HG02610 (cell line): ENCODE results near the gene ZNF385B.
"Not testable (repeated sequence)": the region's sequence is repeated elsewhere in the genome, so short reads cannot be mapped to it uniquely, and the experiment has no call there.

Experiments
- ATAC-seq: cut with Tn5 transposase; IDR thresholded peaks from one replicate; pipeline ENCODE4 v1.9.1; 2021; ENCODE audit warnings: mild to moderate bottlenecking, moderate library complexity; ENCODE audit not compliant: unreplicated experiment

The ZNF385B gene

DNA sequence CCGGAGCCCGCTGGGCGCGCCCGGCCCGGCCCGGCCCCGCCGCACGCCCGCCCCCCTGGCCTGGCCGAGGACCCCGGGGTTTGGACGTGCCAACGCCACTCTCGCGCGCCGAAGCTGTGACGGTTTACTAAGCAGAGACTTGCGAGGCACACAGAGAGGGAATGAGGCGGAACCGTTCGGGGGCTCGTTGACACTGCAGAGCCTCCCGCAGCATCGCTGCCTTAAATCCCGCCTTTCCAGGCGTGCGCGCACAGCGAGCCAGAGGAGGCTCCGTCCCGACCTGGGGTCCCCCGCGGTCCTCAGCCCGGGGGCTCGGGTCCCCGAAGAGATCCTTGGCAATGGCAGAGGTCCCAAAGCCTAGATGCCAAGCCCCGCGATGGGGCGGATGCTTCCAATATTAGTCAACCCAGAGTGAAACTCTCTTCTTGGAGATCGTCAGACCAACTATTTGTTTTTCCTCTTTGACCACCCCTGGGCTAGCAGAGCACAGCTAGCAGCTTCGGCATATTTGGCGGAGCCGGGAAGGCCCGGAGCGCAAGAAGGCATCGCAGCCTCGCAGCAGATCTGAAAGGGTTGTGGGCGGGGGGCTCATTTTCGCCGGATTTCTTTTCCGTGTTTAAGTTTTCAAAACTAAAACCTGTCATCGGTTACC is at the start of gene ZNF385B:
Gene ZNF385B (minus strand): TSS at position 197 of the 652 bp plus-strand sequence.
- ATAC-seq = no peak

DNA sequence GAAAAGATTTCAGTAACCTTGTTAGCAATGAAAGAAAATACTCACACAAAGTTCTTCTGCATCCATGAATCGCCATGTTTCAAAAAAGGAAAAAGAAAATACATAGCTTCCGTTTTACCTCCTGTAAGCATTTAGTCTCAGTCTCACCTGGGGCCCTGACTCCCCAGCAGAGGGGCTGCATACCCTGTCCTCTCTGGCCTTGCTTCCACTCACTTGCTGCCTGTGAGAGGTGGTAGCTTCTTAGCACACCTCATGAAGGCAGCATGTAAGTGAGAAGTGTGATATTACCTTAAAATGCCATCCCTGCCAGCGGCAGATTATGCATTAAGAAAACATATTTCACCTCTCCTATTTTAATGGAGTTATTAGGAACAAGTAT is 49.3 kb upstream of the ZNF385B start:
- no peak for ATAC-seq

DNA sequence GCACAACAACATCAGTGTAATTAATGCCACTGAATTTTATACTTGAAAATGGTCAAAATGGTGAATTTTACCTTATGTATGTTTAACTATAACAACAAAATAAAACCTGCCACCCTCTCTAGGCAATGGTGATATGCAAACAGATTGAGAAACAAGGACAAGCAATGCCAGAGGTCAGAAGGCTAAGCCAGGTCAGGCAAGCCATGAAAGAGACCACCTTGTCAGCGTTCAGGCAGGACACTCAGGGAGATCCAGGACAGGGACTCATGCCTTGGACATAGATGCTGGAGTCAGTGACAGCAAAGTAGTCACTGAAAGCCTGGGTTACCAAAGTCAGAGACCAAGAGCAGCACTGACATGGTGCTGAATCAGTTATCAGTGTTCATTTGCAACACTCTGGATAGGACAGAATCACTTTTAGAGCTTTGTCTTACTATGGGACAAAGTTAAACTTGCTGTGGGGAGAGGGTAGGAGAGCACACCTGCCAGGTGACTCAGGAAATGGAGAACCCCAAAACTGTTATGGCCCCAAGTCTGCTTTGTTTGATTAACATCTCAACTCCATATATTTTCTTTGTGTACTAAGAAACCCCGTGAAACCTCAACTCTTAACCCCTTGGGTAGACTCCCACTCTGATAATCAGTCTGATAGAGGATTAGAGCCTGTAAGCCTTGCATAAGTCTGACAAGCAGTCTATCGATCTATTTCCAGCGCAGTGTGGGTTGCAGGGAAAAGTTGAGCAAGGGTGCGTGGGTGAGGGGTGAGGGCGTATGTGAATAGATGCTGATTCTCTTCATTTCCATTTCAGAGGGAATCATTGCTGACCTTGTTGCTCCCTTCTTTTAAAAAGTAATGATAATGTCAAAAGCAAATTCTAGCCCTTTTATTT is 48.7 kb upstream of the ZNF385B start:
- ATAC-seq = no peak

DNA sequence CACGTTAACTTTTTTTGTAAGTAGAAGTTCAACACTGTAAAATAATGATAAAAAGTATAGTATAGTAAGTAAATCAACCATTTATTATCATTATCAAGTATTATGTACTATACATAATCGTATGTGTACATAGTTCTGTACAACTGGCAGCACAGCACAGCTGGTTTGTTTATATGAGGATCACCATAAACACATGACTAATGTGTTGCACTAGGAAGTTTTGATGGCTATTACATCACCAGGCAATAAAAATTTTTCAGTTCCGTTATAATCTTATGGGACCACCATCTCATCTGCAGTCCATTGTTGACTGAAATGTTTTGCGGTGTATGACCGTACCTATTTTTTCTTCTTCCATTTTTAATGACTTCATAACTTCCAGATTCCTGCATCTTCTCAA is 39.2 kb upstream of the ZNF385B start:
- ATAC-seq = no peak

DNA sequence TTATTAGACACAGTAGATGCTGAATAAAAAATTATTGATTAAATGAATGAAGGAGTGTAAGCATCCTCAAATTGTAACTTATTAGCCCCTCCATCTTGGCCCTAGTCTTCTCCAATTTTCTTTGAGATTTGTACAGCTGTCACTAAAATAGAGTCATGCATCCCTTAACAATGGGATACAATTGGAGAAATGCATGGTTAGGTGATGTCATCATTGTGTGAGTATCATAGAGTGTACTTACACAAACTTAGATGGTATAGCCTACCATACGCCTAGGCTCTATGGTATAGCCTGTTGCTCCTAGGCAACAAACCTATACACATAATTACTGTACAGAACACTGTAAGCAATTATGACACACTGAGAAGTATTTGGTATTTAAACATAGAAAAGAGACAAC is 38.3 kb upstream of the ZNF385B start:
- no peak for ATAC-seq

DNA sequence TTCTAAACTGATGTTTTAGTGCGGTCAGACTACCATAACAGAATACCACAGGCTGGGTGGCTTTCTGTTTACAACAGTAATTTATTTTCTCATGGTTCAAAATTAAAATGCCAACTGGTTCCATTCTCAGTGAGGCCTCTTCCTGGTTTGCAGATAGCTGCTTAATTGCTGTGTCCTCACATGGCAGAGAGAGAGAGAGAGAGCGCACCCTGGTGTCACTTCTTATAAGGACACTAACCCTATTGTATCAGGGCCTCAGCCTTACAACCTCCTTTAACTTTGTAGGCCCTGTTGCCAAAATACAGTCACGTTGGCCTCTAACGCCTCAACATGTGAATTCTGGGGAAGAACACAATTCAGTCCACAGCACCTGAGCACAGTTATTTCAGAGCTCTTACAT is 37.5 kb upstream of the ZNF385B start:
- peak; percentile 75 for ATAC-seq

DNA sequence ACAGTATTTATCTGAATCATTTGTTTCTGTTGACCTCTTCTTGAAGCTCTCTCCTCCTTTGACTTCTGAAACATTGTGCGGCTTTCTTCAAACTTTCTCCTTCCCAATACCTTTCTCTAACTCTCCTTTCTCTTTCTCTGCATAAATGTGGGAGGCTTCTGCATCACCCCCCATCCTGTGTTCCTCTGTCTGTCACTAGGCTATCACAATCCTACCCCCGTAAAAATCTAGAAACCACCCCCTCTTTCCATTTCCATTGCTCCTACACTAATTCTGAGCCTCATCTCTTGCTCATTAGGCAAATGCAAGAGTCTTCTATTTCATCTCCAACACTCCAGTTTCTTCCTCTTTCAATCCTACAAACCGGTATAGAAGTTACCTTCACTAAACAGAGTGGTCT is 32.2 kb upstream of the ZNF385B start:
- ATAC-seq = no peak

DNA sequence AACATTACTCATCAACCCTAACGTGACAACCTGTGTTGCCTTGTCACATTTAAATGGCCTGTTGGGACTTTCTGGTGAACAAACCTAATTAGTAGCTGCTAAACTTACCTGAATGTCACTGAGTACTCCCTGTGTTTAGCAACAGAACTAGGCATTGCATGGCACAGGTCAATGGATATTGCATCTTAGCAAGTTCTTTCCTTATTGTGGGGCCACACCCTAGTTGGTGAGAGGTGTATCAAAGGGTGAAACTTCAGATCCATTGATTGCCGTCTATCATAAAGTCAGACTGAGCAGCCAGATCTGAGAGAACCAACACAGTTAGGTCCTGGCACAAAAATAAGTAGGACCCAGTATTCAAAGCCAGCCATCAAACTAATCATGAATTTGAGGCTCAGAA is 29.8 kb upstream of the ZNF385B start:
- no peak for ATAC-seq

DNA sequence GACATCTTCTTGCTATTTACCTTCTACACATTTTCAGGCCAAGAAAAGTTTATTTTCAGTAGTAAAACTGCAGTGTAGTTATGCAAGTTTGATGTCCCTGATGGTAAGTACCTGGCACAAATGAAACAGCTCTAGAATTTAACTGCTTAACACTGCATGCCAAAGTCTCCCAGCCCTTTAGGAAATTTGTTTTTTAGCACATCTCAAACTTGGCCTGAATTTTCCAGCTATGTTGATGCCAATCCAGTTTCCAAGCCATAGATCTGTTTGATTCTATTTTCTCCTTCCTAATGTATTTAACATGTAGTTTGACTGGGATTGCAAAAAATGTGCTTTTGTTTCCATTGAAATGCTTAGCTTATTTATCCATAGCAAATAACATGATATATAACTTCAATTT is 29.3 kb upstream of the ZNF385B start:
- ATAC-seq = no peak

DNA sequence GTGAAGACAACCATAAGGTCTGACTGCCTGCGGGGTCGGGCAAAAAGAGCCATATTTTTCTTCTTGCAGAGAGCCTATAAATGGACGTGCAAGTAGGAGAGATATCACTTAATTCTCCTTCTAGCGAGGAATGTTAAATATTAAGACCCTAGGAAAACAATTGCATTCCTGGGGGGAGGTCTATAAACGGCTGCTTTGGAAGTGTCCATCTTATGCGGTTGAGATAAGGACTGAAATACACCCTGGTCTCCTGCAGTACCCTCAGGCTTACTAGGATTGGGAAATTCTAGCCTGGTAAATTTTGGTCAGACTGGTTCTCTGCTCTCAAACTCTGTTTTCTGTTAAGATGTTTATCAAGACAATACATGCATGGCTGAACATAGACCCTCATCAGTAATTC is 27.2 kb upstream of the ZNF385B start:
- ATAC-seq = not testable (repeated sequence)

DNA sequence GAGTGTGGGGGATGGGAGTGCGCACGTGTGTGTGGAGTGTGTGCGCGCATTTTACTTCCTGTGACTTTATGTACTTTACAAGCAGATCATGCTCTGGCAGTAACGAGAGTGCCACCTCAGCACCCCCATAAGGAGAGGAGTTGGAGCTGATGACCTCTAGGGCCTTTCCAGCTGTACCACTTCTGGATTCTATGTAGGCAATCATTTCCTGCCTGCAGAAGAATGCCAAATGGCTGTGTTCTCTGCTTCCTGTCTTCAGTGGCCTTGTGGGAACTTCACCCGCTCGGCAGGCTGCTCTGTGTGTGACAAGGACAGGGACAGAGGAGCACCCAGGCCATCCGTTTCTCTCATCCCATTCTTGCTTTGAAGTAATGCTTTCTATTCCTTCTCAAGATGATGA is 22.8 kb upstream of the ZNF385B start:
- no peak for ATAC-seq

DNA sequence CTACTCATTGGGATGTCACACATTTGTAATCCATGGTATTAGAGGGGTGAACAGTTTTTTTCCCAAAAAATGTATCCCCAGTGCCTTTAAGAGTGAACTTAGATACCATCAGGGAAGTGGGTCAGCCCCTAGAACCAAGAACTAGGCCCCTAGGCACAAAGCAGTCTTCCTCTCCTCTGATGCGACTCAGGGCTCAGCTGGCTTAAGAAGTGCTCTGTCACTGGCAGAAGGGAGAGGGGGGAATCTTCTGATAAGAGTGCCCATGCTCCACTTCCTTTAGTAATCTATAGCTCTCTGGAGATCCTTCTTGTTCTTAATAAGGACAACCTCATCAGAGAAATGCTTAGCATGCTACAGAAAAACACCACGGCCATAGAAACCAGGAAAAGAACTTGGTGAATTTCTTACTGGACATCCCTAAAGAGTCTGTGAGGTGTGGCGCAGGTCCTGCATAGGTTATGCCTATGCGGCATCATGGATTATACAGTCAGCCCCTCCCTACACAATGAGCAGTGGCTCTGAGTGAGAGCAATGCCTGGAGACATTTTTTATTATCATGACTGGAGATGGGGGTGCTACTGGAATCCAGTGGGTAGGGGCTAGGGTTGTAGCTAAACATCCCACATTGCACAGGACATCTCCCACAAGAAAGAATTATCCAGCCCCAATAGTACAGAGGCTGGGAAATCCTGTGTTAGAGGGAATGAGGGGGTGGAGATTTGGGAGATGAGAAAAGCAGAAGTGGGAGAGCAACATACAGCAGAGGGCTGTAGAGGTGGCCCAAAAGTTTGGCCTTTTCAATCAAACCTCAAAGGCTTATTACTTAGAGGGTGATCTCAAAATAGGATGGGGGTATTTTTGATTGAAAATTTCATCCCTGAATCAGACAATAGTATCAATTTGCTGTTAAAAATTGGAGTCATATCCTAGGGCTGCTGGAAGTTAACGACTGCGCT is 21.7 kb upstream of the ZNF385B start:
- ATAC-seq = no peak

DNA sequence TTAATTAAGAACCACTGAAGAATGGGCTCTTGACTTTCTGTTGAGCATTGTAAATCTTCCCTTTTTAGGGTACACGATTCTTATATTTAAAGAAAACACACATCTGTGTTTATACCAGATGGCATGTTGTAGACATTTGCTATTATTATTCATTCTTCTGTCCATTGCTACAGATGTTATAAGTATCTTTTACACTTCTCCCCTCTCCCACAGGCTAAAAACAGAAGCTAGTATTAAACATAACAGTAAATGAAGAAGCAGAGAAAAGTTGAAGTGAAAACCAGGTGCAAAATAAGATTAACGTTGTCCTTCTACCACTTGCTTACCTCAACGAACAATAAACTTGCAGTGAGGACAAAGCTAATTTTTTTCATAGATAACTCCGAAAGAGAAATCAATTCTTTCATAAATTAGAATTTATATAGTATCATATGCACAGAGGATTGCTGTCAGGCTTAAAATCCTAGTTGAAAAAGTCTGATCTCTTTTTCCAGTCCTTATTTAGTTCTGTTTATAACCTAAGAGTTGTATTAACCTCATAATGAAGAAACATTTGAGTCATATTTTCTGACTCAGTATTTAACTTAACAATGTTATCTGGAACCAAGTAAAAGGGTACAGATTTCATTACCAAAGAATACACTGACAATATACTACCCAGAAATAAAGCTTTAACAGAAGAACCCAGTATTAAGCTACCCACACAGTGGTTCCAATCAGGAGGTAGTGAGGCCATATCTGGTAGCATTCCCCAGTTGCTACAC is 16.4 kb upstream of the ZNF385B start:
- ATAC-seq = no peak

DNA sequence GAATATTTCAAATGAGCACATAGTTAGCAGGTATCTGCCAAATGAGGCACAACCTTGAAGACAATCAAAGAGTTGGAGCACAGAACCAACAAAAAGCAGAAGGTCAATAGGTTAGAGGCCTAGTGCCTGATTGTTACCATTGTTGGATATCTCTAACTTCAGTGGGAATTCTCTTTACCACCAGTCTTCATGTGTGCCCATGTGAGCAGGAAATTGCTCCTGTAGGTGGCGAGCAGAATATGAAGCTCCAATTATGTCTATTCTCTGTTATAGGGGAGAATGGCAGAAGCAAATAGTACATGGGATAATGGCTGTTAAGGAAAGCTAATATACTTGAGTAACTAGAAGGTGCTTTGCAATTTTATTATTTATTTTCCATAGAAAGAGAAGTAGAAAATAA is 14.9 kb upstream of the ZNF385B start:
- no peak for ATAC-seq

DNA sequence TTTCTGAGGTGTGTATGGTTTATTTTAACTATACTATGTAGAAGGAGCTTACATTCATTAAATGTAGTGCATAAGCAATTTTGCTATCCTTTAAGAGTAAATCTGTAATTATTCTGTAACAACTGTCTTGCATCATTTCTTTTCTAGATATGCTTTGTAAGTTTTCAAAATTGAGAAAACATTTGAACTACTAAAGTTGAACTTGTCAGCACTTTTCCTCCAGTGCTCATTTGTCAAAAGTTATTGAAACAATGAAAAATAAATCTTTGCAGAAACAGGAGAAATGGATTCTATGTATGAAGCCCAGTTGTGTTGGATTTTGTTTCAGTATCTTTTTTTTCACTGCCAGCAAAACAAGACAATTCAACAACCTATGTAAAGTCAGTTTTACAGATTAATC is 14.5 kb upstream of the ZNF385B start:
- ATAC-seq = no peak

DNA sequence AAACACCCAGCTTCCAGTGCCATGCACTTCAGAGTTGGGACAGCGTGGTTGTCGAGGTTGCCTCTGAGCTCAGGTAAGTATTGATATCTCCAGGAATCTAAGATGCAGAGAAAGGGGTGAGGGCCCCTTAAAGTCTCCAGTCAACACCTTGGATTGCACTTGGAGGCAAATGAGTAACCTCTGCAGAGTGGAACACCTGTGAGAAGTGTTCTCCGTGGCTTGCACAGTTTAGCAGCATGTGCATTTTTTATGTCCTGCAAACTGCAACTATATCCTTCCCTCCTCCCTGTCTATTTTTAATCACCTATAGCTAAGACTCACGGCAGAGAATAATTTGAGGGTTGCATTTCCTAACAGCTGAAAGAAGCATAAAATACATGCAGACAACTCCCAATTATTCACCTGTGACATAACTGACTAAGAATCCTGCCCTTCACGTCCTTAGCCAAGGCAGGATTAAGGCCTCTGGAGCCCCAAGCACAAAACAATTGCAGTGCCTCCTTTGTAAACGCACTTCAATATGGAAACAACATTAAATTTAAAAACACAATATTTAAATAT is 1.6 kb upstream of the ZNF385B start:
- no peak for ATAC-seq

DNA sequence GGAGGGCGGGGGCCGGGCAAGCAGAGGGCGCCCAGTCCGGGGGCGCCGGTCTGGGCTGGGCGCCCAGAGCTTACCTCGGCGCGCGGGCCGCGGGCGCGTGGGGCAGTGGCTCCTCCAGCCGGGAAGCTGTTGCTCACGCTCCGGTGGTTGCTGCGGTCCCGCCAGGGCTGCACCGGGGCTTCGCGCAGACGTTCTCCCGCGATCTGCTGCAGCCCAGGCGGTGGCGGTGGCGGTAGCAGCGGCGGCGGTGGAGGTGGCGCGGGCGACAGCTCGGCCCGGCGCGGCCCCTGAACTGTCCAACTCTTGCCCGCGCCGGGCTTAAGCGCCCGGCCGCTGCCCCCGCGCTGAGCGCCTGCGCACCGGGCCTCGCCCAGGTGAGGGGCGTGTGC is 391 bp downstream of the ZNF385B start:
- no peak for ATAC-seq

DNA sequence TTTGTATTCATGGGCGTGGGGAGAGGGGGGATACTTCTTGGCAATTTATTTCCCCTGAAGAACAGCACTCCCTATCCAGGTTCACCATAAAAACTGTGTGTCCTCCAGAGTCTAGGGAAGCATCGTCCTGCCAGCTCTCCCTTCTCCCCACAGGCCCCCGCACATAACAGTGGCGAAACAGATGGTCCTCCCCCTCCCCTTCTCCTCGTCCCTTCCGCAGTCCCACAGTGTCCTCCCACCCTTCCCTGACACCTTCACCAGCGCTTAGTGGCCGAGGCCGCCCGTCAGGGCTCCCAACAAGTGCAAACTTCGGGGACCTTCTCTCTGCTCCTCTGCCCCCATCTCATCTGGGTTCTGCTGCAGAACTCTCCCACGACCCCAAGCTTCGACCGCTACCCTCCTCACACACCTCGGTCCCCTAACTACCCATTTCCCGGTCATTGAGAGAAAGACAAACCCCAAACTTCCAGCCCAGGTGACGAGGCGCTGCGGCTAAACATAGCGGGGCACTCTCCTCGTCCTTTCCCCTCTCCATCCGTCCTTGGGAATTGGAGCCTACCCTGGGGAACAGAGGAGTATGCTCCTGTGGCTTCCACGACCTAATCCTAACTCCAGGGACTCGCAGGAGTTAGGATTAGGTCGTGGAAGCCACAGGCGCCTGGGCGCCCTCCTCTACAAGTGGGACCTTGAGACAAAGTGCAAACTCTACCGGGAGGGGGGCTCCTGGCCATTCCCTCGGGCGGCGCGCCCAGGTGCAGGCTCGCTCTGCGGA is 971 bp downstream of the ZNF385B start:
- no peak for ATAC-seq

DNA sequence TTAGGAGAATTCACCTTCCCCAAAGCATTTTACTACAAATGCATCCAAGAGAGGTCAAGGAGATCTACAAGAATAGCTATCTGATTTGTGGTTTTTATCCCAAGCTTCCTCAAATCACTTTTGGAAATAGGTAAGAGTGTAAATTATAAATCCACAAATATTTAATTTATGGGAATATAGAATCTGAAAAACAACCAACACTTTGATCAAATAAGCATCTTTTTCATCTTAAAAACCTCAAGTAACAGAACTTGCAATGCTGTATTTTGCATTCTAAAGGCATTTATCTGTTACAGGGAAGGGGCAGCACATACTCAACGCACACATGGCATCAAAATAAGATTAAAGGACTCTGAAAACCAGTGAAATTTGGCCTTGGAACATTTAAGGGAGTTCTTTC is 1.9 kb downstream of the ZNF385B start:
- no peak for ATAC-seq

DNA sequence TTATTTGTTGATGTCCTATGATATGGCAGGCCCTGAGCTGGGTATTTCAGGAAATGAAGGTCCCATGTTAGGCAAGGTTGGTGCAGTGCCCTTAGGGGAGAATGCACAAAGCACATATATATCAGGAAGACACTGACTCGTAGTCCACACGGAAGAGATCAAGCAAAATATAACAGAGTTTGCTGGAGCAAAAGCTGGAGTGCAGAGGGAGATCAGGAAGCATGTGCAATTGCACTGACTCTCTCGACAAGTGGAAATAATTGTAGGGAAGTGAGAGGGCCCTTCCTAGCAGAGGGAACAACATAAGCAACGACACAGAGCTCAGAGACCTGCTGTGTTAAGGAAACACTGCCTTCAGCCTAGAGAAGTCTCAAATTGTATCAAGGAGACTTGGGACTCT is 4.2 kb downstream of the ZNF385B start:
- no peak for ATAC-seq
